Activated CD8-positive, alpha-beta T cell treated with anti-CD3 and anti-CD28 coated beads, Interleukin-2, amount 10 ng/mL, durations not matched to agents 7 days and 5 days (primary cell): ENCODE data around the gene PSMB3. TPM values are rescaled to one million over a fixed set of nuclear protein-coding genes. Genes with fewer than 3 reads are reported as not detected.

Experiments used
- ATAC-seq: fragments of 150-1000 bp; cut with Tn5 transposase; one replicate; pipeline ENCODE4 v1.10.0; 2021; ENCODE audit warnings: moderate library complexity
- CTCF ChIA-PET: fragments of 350-600 bp; sonication (Branson Sonifier 250); formaldehyde crosslinking; loops from one replicate; lab custom pipeline; 2021; ENCODE audit warnings: antibody characterized with exemption; lab: Charles Lee
- POLR2A ChIA-PET: fragments of 350-600 bp; sonication (Branson Sonifier 250); formaldehyde crosslinking; loops from one replicate; lab custom pipeline; 2021; ENCODE audit warnings: antibody characterized with exemption; lab: Charles Lee
- DNase-seq: peaks from one replicate; pipeline ENCODE4 v3.0.0-alpha.2; 2020
- H3K27ac Mint-ChIP-seq: one replicate; pipeline ENCODE4 v1.8.0; 2021; ENCODE audit warnings: mild to moderate bottlenecking, mixed read lengths
- H3K27me3 Mint-ChIP-seq: one replicate; pipeline ENCODE4 v1.8.0; 2021; ENCODE audit warnings: low read depth, mixed read lengths
- H3K36me3 Mint-ChIP-seq: one replicate; pipeline ENCODE4 v1.8.0; 2021; ENCODE audit warnings: low read depth, mixed read lengths
- H3K4me1 Mint-ChIP-seq: one replicate; pipeline ENCODE4 v1.8.0; 2021; ENCODE audit warnings: low read depth, mixed read lengths
- H3K4me3 Mint-ChIP-seq: one replicate; pipeline ENCODE4 v1.8.0; 2021; ENCODE audit warnings: mild to moderate bottlenecking, mixed read lengths
- H3K9me3 Mint-ChIP-seq: one replicate; pipeline ENCODE4 v1.8.0; 2022; ENCODE audit warnings: mixed read lengths; ENCODE audit not compliant: insufficient read depth
- total RNA-seq, 2 experiments: library from RNA; stranded (reverse); gene quantifications; one replicate each; pipeline ENCODE4 v1.2.3, GENCODE V29; 2021

PSMB3 gene
- total RNA-seq, 2 experiments from 2014 or later = 251 to 252 TPM

DNA sequence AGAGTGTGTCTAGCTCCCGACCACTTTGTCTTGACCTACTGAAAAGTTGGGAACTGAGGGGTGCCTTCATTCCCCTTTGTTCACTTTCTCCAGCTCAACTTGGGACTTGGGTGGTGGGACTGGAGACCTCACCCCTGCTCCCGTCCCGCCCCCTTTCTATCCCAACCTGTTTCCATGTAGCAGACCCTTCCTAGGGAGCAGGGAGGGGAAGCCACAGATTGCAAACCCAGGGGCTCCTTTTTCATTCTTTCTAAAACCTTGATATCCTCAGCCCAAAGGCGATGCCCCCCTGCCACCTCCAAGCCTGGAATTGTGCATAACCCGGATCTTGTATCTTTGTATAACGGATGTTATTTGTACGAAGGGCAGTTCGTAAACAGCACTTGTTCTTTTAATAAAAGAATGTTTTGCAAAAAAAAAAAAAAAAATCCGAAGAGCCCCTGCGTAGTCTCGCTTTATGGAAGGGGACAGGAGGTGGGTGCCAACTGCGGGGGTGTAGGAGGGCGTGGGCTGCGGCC, 23.1 kb upstream of the PSMB3 start:
- Mint-ChIP-seq H3K36me3 (peaks cover 54% of the 10 kb centered on the region), H3K4me1 (peaks cover 72% of the 10 kb centered on the region), H3K4me3 (peak overlapping the region; percentile 55), H3K9me3 (no peaks in the 10 kb centered on the region), H3K27me3 (no peaks in the 10 kb centered on the region), H3K27ac (peak overlapping the region; percentile 95)
- no peak for ATAC-seq
- DNase-seq = no peak
- POLR2A ChIA-PET = interaction anchor here (1.6 to 4.2 kb wide), 5 partner anchors 11 to 25 kb away, joined by 6 to 92 read pairs (median 9); partner anchors contain the start of gene MLLT6
- CTCF ChIA-PET = interaction anchor here (0.7 to 2.7 kb wide), 9 partner anchors 10 to 171 kb away, joined by 3 to 29 read pairs (median 7); partner anchors contain the start of genes EPOP and MLLT6

DNA sequence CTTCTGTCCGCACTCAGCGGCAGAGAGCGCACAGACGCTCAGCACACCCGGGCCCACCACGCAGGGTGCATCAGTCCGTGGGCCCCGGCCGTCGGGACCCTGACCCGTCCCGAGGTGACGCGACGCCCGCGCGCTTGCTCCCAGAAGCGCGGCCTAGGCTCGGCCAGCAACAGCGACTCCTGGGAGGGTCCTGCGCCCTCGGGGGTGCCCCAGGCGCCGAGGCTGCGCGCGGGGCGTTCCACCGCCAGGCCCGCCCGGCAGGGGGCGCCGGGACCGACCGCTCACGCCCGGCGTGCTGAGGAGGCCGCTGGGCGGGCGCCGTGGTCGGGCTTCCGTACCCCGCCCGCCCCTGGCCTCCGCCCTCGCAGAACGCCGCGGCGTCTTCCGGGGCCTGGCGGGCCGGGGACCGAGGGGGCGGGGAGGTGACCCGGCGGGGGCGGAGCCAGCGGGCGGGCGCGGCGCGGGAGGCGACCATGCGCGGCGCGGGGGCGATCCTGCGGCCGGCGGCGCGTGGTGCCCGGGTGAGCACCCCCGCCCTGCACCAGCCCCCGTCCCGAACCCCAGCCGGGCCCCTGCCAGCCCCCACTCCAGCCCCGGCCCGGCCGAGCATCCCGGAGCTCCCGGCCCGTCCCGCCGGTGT, 22.5 kb upstream of the PSMB3 start, which contains the start of gene CISD3:
TSS of gene CISD3 (plus strand) at position 456 of the 640 bp plus-strand sequence. CDS start at position 474, 18 bp downstream.
- H3K4me3 Mint-ChIP-seq = peak within 1 kb of the TSS; percentile 90
- no peaks in the 10 kb centered on the region for H3K27me3 Mint-ChIP-seq
- ATAC-seq (peak; percentile 87), DNase-seq (peak; percentile 88)
- peaks cover 50% of the 10 kb centered on the region for H3K36me3 Mint-ChIP-seq
- ChIA-PET POLR2A (interaction anchor here (0.6 to 4.2 kb wide), 4 partner anchors 20 to 1824 kb away, joined by 3 to 92 read pairs (median 6); partner anchors contain the start of gene MLLT6), CTCF (interaction anchor here (1.1 to 3.3 kb wide), 7 partner anchors 17 to 171 kb away, joined by 3 to 40 read pairs (median 7); partner anchors contain the start of genes EPOP and MLLT6)
- H3K9me3 Mint-ChIP-seq = no peaks in the 10 kb centered on the region
- peaks cover 74% of the 10 kb centered on the region for H3K4me1 Mint-ChIP-seq
- H3K27ac Mint-ChIP-seq = peak within 1 kb of the TSS; percentile 95

DNA sequence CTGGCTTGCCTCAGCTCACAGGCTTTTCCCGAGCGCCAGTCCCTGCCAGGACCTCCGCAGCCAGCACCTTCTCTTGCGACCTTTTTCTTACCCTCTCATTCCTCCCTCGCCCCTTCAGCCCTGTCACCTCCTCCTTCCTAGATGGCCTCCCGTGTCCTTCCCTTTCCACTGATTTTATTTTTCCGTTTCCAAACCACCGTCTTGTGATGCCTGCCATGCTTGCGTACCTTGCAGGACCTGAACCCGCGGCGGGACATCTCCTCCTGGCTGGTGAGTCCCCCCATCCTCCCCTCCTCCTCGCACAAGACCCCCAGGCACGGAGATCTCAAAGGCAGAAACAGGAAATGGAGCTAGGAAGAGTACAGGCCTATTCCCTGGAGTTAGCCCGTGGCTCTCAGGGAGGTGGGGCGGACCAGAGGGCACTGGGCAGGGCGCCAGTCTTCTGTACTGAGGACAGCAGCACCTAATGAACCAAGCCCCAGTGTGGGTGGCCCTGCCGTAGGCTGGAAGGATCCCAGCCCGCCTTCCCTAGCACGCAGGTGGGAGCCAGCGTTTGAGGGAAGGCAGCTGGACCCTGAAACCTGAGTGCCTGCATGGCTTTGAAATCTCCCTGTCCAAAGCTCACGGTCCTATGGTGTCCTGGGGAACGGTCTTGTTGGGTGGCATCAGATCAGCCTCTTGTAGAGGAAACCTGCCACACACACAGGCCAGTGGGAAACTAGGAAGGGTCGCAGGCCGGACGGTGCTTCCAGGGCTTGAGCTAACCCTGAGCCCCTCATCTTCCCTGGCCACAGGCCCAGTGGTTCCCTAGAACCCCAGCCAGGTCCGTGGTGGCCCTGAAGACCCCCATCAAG, 21.8 kb upstream of the PSMB3 start:
- no peaks in the 10 kb centered on the region for H3K27me3 Mint-ChIP-seq
- H3K36me3 Mint-ChIP-seq = peaks cover 43% of the 10 kb centered on the region
- ATAC-seq (no peak), DNase-seq (peak; percentile 41)
- CTCF ChIA-PET = interaction anchor here (0.7 to 3.3 kb wide), 10 partner anchors 11 to 172 kb away, joined by 3 to 40 read pairs (median 5); partner anchors contain the start of genes EPOP, MLLT6 and PSMB3
- POLR2A ChIA-PET = interaction anchor here (0.6 to 1.9 kb wide), 9 partner anchors 15 to 1824 kb away, joined by 3 to 9 read pairs (median 3); partner anchors contain the start of gene MLLT6
- peaks cover 78% of the 10 kb centered on the region for H3K4me1 Mint-ChIP-seq
- peak overlapping the region; percentile 91 for H3K27ac Mint-ChIP-seq
- H3K4me3 Mint-ChIP-seq = peak overlapping the region; percentile 90
- H3K9me3 Mint-ChIP-seq = no peaks in the 10 kb centered on the region

DNA sequence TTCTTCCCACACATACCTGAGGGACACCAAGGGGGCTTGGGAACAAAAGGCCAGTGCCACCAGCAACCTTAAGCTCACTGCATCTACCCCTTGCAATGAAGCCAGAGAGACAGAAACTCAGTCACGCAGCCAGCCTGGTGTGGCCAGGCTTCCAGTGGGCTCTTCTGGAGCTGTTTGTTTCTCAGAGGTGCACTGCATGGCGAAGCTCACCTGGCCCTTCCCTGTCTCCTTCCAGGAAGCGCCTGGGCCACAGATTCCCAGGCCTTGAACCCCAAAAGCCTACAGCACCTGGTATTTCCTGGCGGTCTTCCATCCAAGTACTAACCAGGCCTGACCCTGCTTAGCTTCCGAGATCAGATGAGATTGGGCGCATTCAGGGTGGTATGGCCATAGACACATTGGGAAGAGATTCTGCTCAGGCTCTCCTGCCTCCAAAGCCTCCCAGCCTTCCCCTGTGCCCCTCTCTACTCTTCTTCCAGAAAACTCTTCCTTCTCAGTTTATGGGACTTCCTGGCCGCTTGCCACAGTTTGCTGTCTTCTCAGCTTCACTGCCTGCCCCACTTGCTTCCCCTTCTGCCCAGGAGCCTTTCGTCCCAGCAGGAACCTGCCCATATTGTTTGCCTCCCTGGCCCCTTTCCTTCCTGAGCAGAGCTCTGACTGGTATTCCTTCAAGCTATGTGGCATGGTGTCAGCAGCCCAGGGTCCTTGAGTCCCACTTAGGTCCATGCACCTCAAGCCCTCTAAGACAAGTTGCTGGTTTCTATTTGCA, 20.8 kb upstream of the PSMB3 start:
- Mint-ChIP-seq H3K36me3 (peaks cover 40% of the 10 kb centered on the region), H3K27ac (peak overlapping the region; percentile 91), H3K27me3 (no peaks in the 10 kb centered on the region), H3K4me1 (peaks cover 71% of the 10 kb centered on the region), H3K9me3 (no peaks in the 10 kb centered on the region), H3K4me3 (peak overlapping the region; percentile 90)
- no peak for ATAC-seq
- ChIA-PET CTCF (interaction anchor here (0.9 to 3.3 kb wide), 9 partner anchors 12 to 236 kb away, joined by 3 to 40 read pairs (median 6); partner anchors contain the start of genes EPOP, MLLT6 and PSMB3), POLR2A (interaction anchor here (0.9 to 1.9 kb wide), 6 partner anchors 14 to 174 kb away, joined by 3 to 9 read pairs (median 3); partner anchors contain the start of gene MLLT6)
- DNase-seq = no peak

DNA sequence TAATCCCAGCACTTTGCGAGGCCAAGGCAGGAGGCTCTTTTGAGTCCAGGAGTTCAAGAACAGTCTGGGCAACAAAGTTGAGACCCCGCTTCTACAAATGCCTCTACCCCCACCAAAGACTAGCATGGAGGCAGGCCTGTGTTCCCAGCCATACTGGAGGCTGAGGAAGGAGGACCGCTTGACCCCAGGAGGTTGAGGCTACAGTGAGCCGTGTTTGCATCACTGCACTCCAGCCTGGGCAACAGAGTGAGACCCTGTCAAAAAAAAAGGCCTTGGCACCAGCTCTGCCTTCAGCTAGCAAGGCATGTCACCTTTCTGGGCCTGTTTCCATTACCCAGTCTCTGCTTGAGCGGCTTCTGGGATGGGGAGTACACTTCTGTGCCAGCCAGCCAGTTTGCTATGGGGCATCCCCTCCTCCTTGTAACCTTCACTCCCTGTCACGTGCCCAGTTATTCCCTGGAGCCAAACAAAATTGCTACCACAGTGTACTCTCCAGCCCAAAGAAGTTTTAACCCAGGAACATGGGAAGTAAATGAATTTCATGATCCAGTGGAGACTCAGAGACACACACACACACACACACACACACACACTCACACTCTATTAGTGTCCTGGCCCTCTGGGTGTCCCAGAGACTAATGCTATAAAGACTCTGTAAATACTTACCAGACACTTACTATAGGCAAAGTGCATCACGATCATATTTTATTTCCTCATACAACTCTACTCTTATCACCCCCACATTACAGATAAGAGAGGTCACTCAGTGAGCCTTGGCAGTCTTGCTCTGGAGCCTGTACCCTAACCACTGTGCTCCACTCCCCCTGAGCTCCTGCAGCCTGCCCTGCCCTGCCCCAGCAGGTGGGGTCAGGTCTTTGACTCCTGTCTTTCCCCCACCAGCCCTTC, 19.9 kb upstream of the PSMB3 start:
- peak overlapping the region; percentile 67 for H3K27ac Mint-ChIP-seq
- H3K27me3 Mint-ChIP-seq = no peaks in the 10 kb centered on the region
- ChIA-PET POLR2A (interaction anchor here (1.4 to 1.9 kb wide), 3 partner anchors 28 to 174 kb away, joined by 3 to 9 read pairs (median 3); partner anchors contain the start of gene MLLT6), CTCF (interaction anchor here (1.1 to 3.3 kb wide), 3 partner anchors 19 to 70 kb away, joined by 4 to 40 read pairs (median 6); partner anchors contain the start of genes EPOP and PSMB3)
- H3K4me3 Mint-ChIP-seq = peak overlapping the region; percentile 90
- no peak for ATAC-seq
- no peak for DNase-seq
- no peaks in the 10 kb centered on the region for H3K9me3 Mint-ChIP-seq
- H3K36me3 Mint-ChIP-seq = peaks cover 38% of the 10 kb centered on the region
- peaks cover 62% of the 10 kb centered on the region for H3K4me1 Mint-ChIP-seq

DNA sequence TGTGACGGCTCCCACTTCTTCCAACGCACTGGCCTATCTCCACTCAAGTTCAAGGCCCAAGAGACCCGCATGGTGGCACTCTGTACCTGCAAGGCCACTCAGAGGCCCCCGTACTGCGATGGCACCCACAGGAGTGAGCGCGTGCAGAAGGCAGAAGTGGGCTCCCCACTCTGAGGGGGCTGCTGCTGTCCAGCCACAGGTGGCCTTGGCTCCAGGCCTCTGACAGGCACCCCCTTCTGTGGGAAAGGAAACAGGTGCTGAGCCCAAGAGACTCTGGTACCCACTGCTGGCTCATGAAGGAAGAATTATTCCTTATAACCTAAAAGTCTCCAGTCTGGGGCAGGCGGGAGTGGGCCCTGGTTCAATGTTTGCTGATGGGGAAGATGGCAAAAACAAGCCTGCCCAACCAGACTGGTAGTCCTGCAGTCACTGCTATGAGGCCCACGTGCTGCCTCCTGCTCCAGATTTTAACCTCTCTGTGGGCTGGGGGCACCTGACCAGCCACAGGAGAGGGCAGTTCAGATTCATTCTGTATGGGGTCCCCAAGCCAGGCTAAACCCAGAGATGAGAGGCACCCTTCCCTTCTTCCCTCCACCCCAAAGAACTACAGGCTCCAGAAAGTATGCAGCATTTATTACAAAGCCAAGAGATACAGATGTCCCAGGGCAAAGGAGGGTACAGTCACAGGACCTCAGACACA, 19.1 kb upstream of the PSMB3 start:
- no peak for ATAC-seq
- Mint-ChIP-seq H3K9me3 (no peaks in the 10 kb centered on the region), H3K27me3 (no peaks in the 10 kb centered on the region), H3K4me1 (peaks cover 54% of the 10 kb centered on the region), H3K36me3 (peaks cover 30% of the 10 kb centered on the region), H3K4me3 (no peak overlapping the region), H3K27ac (peak overlapping the region; percentile 67)
- ChIA-PET CTCF (interaction anchor here (1.9 to 5.7 kb wide), 5 partner anchors 14 to 175 kb away, joined by 9 to 141 read pairs (median 28); partner anchors contain the start of gene EPOP), POLR2A (interaction anchor here (2.1 kb wide), 1 partner anchor 29 kb away, joined by 9 read pairs; the partner anchor contains the start of gene MLLT6)
- DNase-seq = no peak

DNA sequence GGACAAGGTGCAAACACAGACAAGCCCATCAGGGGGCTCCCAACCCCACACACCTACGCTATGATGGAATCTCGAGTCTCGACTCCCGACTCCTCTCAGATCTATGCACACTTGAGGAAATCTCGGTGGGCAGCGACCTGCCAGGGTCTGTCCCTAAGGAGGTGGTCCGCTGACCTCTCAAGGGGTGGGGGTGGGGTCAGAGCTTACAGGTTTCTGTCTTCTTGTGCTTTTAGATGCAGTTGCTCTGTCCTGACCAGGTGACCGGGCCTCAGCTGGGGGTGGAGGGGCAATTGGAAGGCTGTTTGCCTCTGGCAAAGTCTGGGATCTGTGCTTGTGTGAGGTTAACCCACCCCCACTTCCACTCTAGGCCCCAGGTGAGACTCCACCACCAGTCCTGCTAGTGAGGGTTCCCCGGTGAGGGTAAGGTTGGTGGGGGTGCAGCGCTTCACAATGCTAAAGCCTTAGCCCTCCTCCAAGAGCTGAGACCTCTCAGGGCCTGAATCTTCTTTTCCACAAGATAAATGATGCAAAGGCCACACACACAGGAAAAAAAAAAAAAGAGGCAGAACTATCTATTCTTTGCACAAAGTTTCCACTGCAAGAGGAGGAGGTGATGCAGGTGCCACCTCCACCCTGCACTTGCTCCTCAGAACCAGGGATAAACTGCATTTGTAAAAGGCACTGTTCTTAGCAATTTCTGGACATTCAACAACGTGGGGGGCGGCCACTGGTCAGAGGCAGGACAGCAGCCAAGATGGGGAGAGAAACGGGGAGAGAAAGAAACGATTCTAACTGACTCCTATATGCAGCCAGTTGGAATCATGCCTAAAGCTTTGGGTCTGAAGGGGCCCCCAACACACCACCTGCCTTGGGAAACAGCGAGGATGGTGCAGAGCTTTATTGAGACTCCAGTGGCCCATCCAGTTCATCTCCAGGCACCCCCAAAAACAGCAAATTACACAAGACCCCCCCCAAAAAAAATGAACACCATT, 18.3 kb upstream of the PSMB3 start:
- ChIA-PET CTCF (interaction anchor here (0.8 to 5.7 kb wide), 25 partner anchors 9 to 176 kb away, joined by 3 to 141 read pairs (median 9); partner anchors contain the start of genes EPOP, MLLT6 and PSMB3), POLR2A (interaction anchor here (0.6 to 2.1 kb wide), 4 partner anchors 17 to 57 kb away, joined by 3 to 9 read pairs (median 6); partner anchors contain the start of gene MLLT6)
- Mint-ChIP-seq H3K9me3 (no peaks in the 10 kb centered on the region), H3K27me3 (no peaks in the 10 kb centered on the region), H3K4me3 (no peak overlapping the region), H3K27ac (peak overlapping the region; percentile 72), H3K4me1 (peaks cover 46% of the 10 kb centered on the region), H3K36me3 (peaks cover 25% of the 10 kb centered on the region)
- ATAC-seq (no peak), DNase-seq (peak; percentile 56)

DNA sequence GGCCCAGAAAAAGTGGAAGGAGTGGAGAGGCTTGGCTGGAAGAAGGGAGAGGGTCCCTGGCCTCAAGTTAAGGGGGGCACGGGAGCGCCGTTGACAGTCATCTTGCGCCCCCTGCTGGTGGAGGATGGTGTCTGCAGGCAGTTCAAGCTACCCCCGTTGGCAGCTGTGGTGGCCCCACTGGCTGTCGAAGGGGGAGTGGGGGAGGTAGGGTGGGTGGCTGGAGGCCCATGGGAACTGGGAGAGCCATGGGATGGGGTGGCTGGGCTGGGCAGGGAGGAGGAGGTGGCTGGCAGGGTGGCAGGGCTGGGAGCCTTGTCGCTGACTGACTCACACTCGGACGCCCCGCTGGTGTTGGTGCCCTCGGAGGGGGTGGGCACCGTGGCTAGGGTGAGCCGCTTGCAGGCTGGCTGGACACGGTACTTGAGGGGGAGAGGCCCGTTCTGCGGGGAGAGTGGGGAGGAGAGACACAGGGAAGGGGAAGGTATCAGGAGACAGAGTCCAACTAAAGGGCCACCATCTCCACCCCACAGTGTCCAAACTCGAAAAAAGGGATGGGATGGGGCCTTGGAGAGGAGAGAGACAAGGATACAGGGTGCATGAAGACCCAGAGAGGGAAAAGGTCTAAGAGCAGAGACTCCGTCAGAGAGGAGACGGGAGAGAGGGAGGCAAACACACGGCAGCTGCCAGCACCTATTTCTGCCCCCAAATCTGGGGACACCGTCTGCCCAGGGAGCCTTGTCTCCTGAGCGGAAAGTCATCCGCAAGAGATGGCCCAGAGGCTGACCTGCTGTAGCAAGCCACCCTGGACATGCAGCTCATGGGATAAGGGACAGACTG, 17.2 kb upstream of the PSMB3 start:
- POLR2A ChIA-PET = interaction anchor here (0.7 to 2.1 kb wide), 5 partner anchors 15 to 65 kb away, joined by 3 to 9 read pairs (median 4); partner anchors contain the start of genes EPOP and MLLT6
- Mint-ChIP-seq H3K4me1 (peaks cover 41% of the 10 kb centered on the region), H3K4me3 (no peak overlapping the region)

More for the DNA sequence above, 17.2 kb upstream of the PSMB3 start:
- DNase-seq (peak; percentile 82), ATAC-seq (no peak)
- H3K36me3 Mint-ChIP-seq = peaks cover 22% of the 10 kb centered on the region
- no peaks in the 10 kb centered on the region for H3K9me3 Mint-ChIP-seq
- CTCF ChIA-PET = interaction anchor here (0.6 to 5.7 kb wide), 32 partner anchors 8 to 1454 kb away, joined by 3 to 141 read pairs (median 7); partner anchors contain the start of genes EPOP, MLLT6 and PSMB3
- H3K27ac Mint-ChIP-seq = no peak overlapping the region
- no peaks in the 10 kb centered on the region for H3K27me3 Mint-ChIP-seq
